Endodermal cell (in vitro differentiated cells): Measurements from ENCODE around the gene TMEM222. TPM values are rescaled to one million over a fixed set of nuclear protein-coding genes. Genes with fewer than 3 reads are reported as not detected.

Source experiments
- DNase-seq: peaks from one replicate; pipeline ENCODE4 v3.0.0-alpha.2; 2017
- H3K27ac ChIP-seq: 2 replicates; pipeline ENCODE4 v1.5.1; 2013; ENCODE audit warnings: mild to moderate bottlenecking, low read depth, low read length, moderate library complexity
- H3K27me3 ChIP-seq: 2 replicates; pipeline ENCODE4 v1.6.1; 2013; ENCODE audit warnings: mild to moderate bottlenecking, low read length, moderate library complexity; ENCODE audit not compliant: insufficient read depth, control insufficient read depth, poor library complexity, severe bottlenecking
- H3K36me3 ChIP-seq: 2 replicates; pipeline ENCODE4 v1.7.0; 2013; ENCODE audit warnings: mild to moderate bottlenecking, low read length, moderate library complexity; ENCODE audit not compliant: control insufficient read depth, insufficient read depth
- H3K4me1 ChIP-seq: one replicate; pipeline ENCODE4 v1.7.0; 2013; ENCODE audit warnings: low read length; ENCODE audit not compliant: control insufficient read depth, insufficient read depth
- H3K4me3 ChIP-seq: 2 replicates; pipeline ENCODE4 v1.5.1; 2013; ENCODE audit warnings: mild to moderate bottlenecking, low read length, moderate library complexity
- H3K9ac ChIP-seq: 2 replicates; pipeline ENCODE4 v1.6.1; 2013; ENCODE audit warnings: mild to moderate bottlenecking, low read length, moderate library complexity; ENCODE audit not compliant: poor library complexity, severe bottlenecking; ENCODE audit errors: extremely low read depth
- H3K9me3 ChIP-seq: 2 replicates; pipeline ENCODE4 v1.6.1; 2013; ENCODE audit warnings: mild to moderate bottlenecking, low read length, moderate library complexity; ENCODE audit not compliant: control insufficient read depth
- H3K27ac Mint-ChIP-seq: 2 replicates; pipeline ENCODE4 v1.8.0; 2020; ENCODE audit warnings: mixed read lengths
- H3K27me3 Mint-ChIP-seq: 2 replicates; pipeline ENCODE4 v1.8.0; 2021; ENCODE audit warnings: mild to moderate bottlenecking, mixed read lengths; ENCODE audit not compliant: insufficient read depth
- H3K36me3 Mint-ChIP-seq: 2 replicates; pipeline ENCODE4 v1.8.0; 2020; ENCODE audit warnings: low read depth, mixed read lengths
- H3K4me1 Mint-ChIP-seq: 2 replicates; pipeline ENCODE4 v1.8.0; 2020; ENCODE audit warnings: mixed read lengths
- H3K4me3 Mint-ChIP-seq: 2 replicates; pipeline ENCODE4 v1.8.0; 2020; ENCODE audit warnings: mild to moderate bottlenecking, moderate library complexity, mixed read lengths
- H3K9me3 Mint-ChIP-seq: 2 replicates; pipeline ENCODE4 v1.8.0; 2020; ENCODE audit warnings: mild to moderate bottlenecking, mixed read lengths
- CTCF ChIP-seq: fragments of 200-600 bp; sonication (generic); conservative IDR thresholded peaks from 2 replicates; pipeline ENCODE4 v1.5.0; 2021; ENCODE audit warnings: antibody characterized with exemption, mild to moderate bottlenecking
- WGBS, 2 experiments: methylation state at CpG; one replicate each; pipeline versions ENCODE4 v1.1.5 to v1.1.7; 2013; ENCODE audit warnings: missing lambda C conversion rate in 2 of 2, mixed read lengths in 1 of 2; ENCODE audit not compliant: insufficient coverage in 1 of 2, insufficient read length in 1 of 2; 5-methylcytosine and 5-hydroxymethylcytosine counted together
- total RNA-seq, 2 donors: library from RNA; stranded (reverse); fragmentation: NEBNext Ultra II Directional in 1 of 2; extraction: Animal tissue kit (Norgen Biotek cat#: 25700) in 1 of 2; gene quantifications; 2 replicates in 1 of 2; 3 replicates in 1 of 2; pipeline ENCODE4 v1.2.1, GENCODE V29; 2021

Gene TMEM222
- total RNA-seq, 2 donors from 2014 or later: 26.0 to 31.8 TPM

- no peak overlapping the region for H3K9ac ChIP-seq
- H3K36me3 Mint-ChIP-seq: peaks cover 4% of the 10 kb centered on the region
- H3K4me3 ChIP-seq: peak overlapping the region; percentile 73
- no peak for TF ChIP-seq CTCF
- WGBS, 2 experiments: 17% methylated on average over 16 to 51 of the region's 51 CpGs
- peaks cover 16% of the 10 kb centered on the region for H3K27me3 ChIP-seq
- H3K9me3 Mint-ChIP-seq: peaks cover 5% of the 10 kb centered on the region
- no peak overlapping the region for H3K27ac ChIP-seq
- peak overlapping the region; percentile 60 for H3K4me3 Mint-ChIP-seq
- no peaks in the 10 kb centered on the region for H3K4me1 ChIP-seq
- no peaks in the 10 kb centered on the region for H3K9me3 ChIP-seq
- no peaks in the 10 kb centered on the region for H3K4me1 Mint-ChIP-seq
- H3K27ac Mint-ChIP-seq: no peak overlapping the region
- no peaks in the 10 kb centered on the region for H3K36me3 ChIP-seq
- peak; percentile 92 for DNase-seq
- H3K27me3 Mint-ChIP-seq: peaks cover 11% of the 10 kb centered on the region
Observed at GRCh38 chr1:27348861-27349783, 27.2 kb downstream of the TMEM222 start.

- Histone ChIP-seq H3K9me3 (no peaks in the 10 kb centered on the region), H3K36me3 (no peaks in the 10 kb centered on the region), H3K27ac (no peak overlapping the region), H3K4me3 (peak overlapping the region; percentile 73), H3K27me3 (peaks cover 16% of the 10 kb centered on the region), H3K4me1 (no peaks in the 10 kb centered on the region), H3K9ac (no peak overlapping the region)
- H3K36me3 Mint-ChIP-seq: peaks cover 4% of the 10 kb centered on the region
- H3K4me3 Mint-ChIP-seq: peak overlapping the region; percentile 60
- TF ChIP-seq CTCF: no peak
- no peak overlapping the region for H3K27ac Mint-ChIP-seq
- H3K4me1 Mint-ChIP-seq: no peaks in the 10 kb centered on the region
- 16 to 31% methylated on average over 40 to 84 of the region's 84 CpGs for WGBS, 2 experiments
- DNase-seq: peak; percentile 94
- peaks cover 5% of the 10 kb centered on the region for H3K9me3 Mint-ChIP-seq
- peaks cover 11% of the 10 kb centered on the region for H3K27me3 Mint-ChIP-seq
Observed at GRCh38 chr1:27349784-27350662, 28.1 kb downstream of the TMEM222 start.

GRCh38 chr1:27350663-27351540, 28.9 kb downstream of the TMEM222 start:
- Histone ChIP-seq H3K27me3 (peaks cover 16% of the 10 kb centered on the region), H3K36me3 (no peaks in the 10 kb centered on the region), H3K9ac (peak overlapping the region; percentile 2), H3K4me1 (no peaks in the 10 kb centered on the region), H3K4me3 (peak overlapping the region; percentile 73), H3K9me3 (no peaks in the 10 kb centered on the region), H3K27ac (no peak overlapping the region)
- H3K36me3 Mint-ChIP-seq: peaks cover 7% of the 10 kb centered on the region
- 11 to 14% methylated on average over 24 to 62 of the region's 62 CpGs for WGBS, 2 experiments
- peak; percentile 46 for TF ChIP-seq CTCF
- H3K4me3 Mint-ChIP-seq: peak overlapping the region; percentile 60
- peak; percentile 99 for DNase-seq
- H3K27ac Mint-ChIP-seq: no peak overlapping the region
- H3K9me3 Mint-ChIP-seq: peaks cover 5% of the 10 kb centered on the region
- peaks cover 11% of the 10 kb centered on the region for H3K27me3 Mint-ChIP-seq
- no peaks in the 10 kb centered on the region for H3K4me1 Mint-ChIP-seq
